Measurements from ENCODE around the gene CEP72. TPM values are rescaled to one million over a fixed set of nuclear protein-coding genes. Genes with fewer than 3 reads are reported as not detected.

The CEP72 gene
- total and polyA plus RNA-seq, 11 donors, result 0.58 to 4.1 (median 1.6) TPM

DNA sequence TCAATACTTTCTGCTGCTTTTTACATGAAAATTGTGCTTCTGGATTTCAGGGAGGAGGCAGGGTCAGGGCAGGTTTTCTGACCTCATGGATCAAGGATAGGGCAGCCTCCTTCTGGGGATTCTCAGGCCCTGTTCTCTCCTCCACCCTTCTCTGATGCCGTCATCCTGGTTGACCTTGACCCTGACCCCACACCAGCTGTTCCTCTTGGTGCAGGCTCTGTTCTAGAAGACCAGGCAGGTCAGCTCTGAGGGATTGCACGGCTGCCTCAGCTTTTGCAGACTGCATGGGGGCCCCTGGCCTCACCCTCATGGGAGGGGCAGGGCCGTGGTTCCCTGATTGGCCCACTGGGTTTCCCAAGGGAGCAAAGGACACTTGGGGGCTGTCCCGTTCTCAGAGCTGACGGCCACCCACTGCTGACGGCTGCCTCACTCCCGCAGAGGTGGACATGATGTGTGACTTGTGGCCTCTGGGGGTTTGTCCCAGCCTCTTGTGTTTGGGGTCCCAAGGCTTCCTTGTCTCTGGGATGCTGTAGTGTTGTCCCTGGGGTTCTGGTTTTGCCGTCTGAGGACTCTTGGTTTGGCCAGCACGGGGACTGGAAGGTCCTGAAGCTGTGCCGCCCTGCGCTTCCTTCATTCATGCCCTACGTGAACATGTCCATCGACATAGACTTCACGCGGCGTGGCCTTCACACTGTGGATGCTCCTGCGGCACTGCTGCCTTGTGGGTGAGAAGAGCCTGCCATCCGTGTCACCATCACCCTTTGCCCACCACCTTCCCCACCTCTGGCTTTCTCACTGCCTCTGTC is 34.5 kb downstream of the CEP72 start:
- Histone ChIP-seq H3K9me3 (no peaks in the 10 kb centered on the region), H3K27me3 (no peaks in the 10 kb centered on the region), H3K36me3 (peaks cover 0 to 16% (median 6%) of the 10 kb centered on the region in 9 donors), H3K27ac (no peak overlapping the region), H3K4me1 (no peaks in the 10 kb centered on the region), H3K4me3 (no peak overlapping the region)
- DNase-seq (no peak), ATAC-seq (no peak)
- 89 to 95% (median 94%) methylated on average over 17 to 18 of the region's 18 CpGs for WGBS, 4 donors
- intact Hi-C loops (cut with DNase I), result no loop called here
- no peak for TF ChIP-seq POLR2A (IDR thresholded peaks at IDR 0.05)
- TF ChIP-seq, protein P1, sequence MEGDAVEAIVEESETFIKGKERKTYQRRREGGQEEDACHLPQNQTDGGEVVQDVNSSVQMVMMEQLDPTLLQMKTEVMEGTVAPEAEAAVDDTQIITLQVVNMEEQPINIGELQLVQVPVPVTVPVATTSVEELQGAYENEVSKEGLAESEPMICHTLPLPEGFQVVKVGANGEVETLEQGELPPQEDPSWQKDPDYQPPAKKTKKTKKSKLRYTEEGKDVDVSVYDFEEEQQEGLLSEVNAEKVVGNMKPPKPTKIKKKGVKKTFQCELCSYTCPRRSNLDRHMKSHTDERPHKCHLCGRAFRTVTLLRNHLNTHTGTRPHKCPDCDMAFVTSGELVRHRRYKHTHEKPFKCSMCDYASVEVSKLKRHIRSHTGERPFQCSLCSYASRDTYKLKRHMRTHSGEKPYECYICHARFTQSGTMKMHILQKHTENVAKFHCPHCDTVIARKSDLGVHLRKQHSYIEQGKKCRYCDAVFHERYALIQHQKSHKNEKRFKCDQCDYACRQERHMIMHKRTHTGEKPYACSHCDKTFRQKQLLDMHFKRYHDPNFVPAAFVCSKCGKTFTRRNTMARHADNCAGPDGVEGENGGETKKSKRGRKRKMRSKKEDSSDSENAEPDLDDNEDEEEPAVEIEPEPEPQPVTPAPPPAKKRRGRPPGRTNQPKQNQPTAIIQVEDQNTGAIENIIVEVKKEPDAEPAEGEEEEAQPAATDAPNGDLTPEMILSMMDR (IDR thresholded peaks at IDR 0.05), result no peak

DNA sequence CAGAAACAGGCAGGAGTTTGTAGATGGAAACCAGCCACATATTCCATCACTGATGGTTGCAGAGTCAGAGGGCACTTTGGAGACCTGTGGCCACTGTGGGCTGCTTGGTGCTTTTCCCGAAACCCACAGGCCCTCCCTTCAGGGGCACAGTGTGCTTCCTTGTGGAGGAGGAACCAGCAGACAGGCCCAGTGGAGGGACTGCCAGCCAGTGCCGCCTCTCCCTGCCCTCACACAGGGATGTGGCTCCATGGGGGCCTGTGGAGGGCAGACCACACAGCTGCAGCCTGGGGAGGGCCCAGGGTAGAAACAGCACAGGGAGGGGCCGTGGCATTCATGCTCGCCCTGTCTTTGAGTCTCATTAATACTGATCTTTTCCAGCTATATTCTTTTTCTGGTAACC is 35.2 kb downstream of the CEP72 start:
- intact Hi-C loops (cut with DNase I), result no loop called here
- peaks cover 0 to 16% (median 6%) of the 10 kb centered on the region in 9 donors for H3K36me3 ChIP-seq
- no peak for DNase-seq
- no peak overlapping the region for H3K4me3 ChIP-seq
- H3K27me3 ChIP-seq, result no peaks in the 10 kb centered on the region
- TF ChIP-seq, protein P1 (IDR thresholded peaks at IDR 0.05), result no peak
- TF ChIP-seq POLR2A (IDR thresholded peaks at IDR 0.05), result no peak
- no peaks in the 10 kb centered on the region for H3K9me3 ChIP-seq
- H3K4me1 ChIP-seq, result no peaks in the 10 kb centered on the region
- no peak for ATAC-seq
- no peak overlapping the region for H3K27ac ChIP-seq
- WGBS, 4 donors, result 91 to 98% (median 98%) methylated on average over 4 of the region's 4 CpGs

DNA sequence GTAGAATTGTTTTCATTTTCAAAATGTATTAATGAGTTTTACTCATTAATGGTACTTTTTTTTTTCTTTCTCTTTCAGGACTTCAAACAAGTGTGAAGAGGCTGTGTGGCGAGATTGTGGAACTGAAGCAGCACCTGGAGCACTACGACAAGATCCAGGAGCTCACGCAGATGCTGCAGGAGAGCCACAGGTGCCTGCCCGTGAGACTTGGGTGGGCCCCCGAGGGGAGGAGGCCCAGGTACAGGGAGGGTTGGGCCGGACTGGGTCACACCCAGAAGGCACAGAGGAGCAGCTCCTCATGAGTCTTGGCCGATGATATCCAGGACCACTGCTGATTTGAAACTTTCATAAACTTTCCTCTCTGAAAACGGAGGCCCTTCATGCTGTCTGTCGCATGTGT is 35.6 kb downstream of the CEP72 start:
- ATAC-seq, result no peak
- H3K9me3 ChIP-seq, result no peaks in the 10 kb centered on the region
- intact Hi-C loops (cut with DNase I), result no loop called here

More for the DNA sequence above, 35.6 kb downstream of the CEP72 start:
- WGBS, 4 donors, result 97 to 98% (median 98%) methylated on average over 8 to 9 of the region's 9 CpGs
- Histone ChIP-seq H3K4me3 (no peak overlapping the region), H3K4me1 (no peaks in the 10 kb centered on the region), H3K27me3 (no peaks in the 10 kb centered on the region), H3K27ac (no peak overlapping the region), H3K36me3 (peaks cover 0 to 16% (median 5%) of the 10 kb centered on the region in 9 donors)
- no peak for DNase-seq
- no peak for TF ChIP-seq POLR2A (IDR thresholded peaks at IDR 0.05)
- TF ChIP-seq, protein P1 (IDR thresholded peaks at IDR 0.05), result no peak

All from heart left ventricle (tissue), 16 donors.